ENCODE measurements around the gene TRO. TPM values are rescaled to one million over a fixed set of nuclear protein-coding genes. Genes with fewer than 3 reads are reported as not detected.

Gene TRO
- total RNA-seq, 1 donor from 2014 or later, result 17.1 TPM

DNA sequence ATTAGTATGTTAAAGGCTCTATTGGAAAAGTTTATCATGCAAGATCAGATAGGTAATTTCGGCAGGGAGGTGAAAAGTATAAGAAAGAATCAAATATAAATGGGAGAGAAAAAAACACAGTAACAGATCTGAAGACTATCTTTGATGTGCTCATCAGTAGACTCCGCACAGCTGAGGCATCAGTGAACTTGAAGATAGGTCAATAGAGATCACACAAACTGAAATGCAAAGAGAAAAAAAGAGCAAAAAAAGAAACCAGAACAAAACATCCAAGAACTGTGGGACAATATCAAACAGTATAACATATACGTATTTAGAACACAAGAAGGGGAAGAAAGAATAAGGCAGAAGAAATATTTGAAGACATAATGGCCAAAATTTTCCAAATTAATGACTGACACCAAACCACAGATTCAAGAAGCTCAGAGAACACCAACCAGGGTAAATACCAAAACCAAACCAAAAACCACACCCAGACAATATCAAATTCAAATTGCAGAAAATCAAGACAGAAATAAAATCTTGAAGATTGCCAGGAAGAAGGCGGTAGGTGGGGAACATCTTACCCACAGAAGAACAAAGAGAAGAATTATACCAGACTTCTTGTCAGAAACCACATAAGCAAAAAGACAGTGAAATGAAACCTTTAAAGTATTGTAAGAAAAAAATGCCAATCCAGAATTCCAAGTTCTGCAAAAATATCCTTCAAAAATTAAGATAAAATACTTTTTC lies 44.3 kb downstream of the TRO start:
- no peaks in the 10 kb centered on the region for H3K36me3 ChIP-seq (ENCODE audit: control insufficient read depth, insufficient read depth, low read length)

DNA sequence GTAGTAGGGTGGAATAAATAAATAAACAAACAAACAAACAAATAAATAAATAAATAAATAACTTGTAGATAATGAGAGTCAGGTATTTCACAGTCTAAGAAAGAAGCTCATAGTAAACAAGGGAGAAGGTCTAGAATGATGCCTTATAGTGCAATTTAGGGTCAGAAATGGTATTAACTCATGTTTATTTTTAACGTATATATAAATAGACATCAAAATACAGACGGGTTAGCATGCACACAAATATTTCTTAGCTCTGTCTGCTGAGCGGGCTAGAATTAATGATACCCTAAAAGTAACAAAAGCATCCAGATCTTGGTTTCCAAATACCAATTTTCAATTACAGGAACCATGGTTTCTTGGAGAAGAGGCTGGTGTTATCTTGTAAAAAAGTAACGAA lies 56.8 kb downstream of the TRO start:
- DNase-seq (ENCODE audit: low read depth), result no peak
- Histone ChIP-seq H3K36me3 (ENCODE audit: control insufficient read depth, insufficient read depth, low read length) (no peaks in the 10 kb centered on the region), H3K4me3 (ENCODE audit: low read depth, low read length) (no peak overlapping the region), H3K27me3 (ENCODE audit: control insufficient read depth, insufficient read depth, low read length) (no peaks in the 10 kb centered on the region)
- TF ChIP-seq, protein P1, sequence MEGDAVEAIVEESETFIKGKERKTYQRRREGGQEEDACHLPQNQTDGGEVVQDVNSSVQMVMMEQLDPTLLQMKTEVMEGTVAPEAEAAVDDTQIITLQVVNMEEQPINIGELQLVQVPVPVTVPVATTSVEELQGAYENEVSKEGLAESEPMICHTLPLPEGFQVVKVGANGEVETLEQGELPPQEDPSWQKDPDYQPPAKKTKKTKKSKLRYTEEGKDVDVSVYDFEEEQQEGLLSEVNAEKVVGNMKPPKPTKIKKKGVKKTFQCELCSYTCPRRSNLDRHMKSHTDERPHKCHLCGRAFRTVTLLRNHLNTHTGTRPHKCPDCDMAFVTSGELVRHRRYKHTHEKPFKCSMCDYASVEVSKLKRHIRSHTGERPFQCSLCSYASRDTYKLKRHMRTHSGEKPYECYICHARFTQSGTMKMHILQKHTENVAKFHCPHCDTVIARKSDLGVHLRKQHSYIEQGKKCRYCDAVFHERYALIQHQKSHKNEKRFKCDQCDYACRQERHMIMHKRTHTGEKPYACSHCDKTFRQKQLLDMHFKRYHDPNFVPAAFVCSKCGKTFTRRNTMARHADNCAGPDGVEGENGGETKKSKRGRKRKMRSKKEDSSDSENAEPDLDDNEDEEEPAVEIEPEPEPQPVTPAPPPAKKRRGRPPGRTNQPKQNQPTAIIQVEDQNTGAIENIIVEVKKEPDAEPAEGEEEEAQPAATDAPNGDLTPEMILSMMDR (IDR thresholded peaks at IDR 0.05; ENCODE audit: insufficient read depth, low read length, poor library complexity, severe bottlenecking), result no peak

More for the DNA sequence above, 44.3 kb downstream of the TRO start:
- Histone ChIP-seq H3K27me3 (ENCODE audit: control insufficient read depth, insufficient read depth, low read length) (no peaks in the 10 kb centered on the region), H3K4me3 (ENCODE audit: low read depth, low read length) (no peak overlapping the region)
- DNase-seq (ENCODE audit: low read depth), result no peak
- TF ChIP-seq, protein P1 (IDR thresholded peaks at IDR 0.05; ENCODE audit: insufficient read depth, low read length, poor library complexity, severe bottlenecking), result no peak

DNA sequence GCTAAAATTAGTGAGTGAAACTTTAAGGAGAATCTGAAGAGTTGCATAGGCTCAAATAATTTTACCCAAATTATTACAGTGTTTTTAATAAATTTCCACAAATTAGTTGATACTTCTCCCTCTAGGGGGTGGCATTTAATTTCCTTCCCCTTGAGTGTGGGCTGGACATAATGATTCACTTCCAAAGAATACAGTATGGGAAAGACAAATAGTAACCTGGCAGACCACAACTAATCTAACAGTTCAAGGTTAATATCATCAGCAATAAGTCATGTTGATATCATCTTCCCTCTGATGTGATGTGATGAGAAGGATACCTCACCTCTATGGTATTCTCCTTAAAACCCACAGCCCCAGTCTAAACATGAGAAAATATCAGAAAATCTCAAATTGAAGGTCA lies 57.8 kb downstream of the TRO start:
- TF ChIP-seq, protein P1 (IDR thresholded peaks at IDR 0.05; ENCODE audit: insufficient read depth, low read length, poor library complexity, severe bottlenecking), result no peak
- no peaks in the 10 kb centered on the region for H3K27me3 ChIP-seq (ENCODE audit: control insufficient read depth, insufficient read depth, low read length)
- no peak overlapping the region for H3K4me3 ChIP-seq (ENCODE audit: low read depth, low read length)
- H3K36me3 ChIP-seq (ENCODE audit: control insufficient read depth, insufficient read depth, low read length), result no peaks in the 10 kb centered on the region
- DNase-seq (ENCODE audit: low read depth), result no peak

DNA sequence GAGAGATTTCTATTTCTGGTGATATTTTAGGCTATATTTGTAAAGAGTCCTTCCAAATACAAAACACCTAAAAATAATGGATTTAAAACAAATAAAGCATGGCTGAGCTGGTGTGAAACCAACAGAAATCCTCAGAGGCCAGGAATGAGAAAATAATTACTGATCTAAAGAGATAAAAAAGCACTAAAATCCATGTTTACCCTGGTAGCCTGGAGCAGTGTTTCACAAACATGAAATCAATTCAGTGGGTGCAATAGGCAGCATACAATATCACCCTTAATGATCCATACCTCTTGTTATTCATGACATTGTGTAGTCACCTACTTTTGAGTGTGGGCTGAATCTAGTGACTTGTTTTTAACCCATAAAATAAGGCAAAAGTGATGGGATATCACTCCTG lies 58.8 kb downstream of the TRO start:
- Histone ChIP-seq H3K36me3 (ENCODE audit: control insufficient read depth, insufficient read depth, low read length) (no peaks in the 10 kb centered on the region), H3K4me3 (ENCODE audit: low read depth, low read length) (no peak overlapping the region), H3K27me3 (ENCODE audit: control insufficient read depth, insufficient read depth, low read length) (no peaks in the 10 kb centered on the region)
- no peak for DNase-seq (ENCODE audit: low read depth)
- TF ChIP-seq, protein P1 (IDR thresholded peaks at IDR 0.05; ENCODE audit: insufficient read depth, low read length, poor library complexity, severe bottlenecking), result no peak

DNA sequence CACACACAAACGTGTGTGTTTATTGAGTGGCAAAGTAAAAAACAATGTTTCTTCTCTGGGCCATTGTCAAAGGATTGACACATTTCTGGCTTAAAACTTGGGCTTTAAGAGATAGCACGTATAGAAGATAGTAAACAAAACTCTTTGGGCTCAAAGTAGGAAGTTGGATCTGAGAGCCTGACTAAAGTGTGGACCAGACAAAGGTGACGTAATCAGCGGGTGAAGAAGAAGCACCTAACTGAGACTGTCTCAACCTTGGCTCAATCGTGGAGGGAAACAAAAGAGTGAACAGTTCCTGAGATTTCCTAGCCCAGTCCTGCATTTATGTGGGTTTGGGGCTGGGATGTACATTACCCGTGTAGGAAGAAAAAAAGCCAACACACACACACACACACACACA lies 59.7 kb downstream of the TRO start:
- no peak overlapping the region for H3K4me3 ChIP-seq (ENCODE audit: low read depth, low read length)
- DNase-seq (ENCODE audit: low read depth), result no peak
- H3K27me3 ChIP-seq (ENCODE audit: control insufficient read depth, insufficient read depth, low read length), result no peaks in the 10 kb centered on the region
- TF ChIP-seq, protein P1 (IDR thresholded peaks at IDR 0.05; ENCODE audit: insufficient read depth, low read length, poor library complexity, severe bottlenecking), result no peak
- no peaks in the 10 kb centered on the region for H3K36me3 ChIP-seq (ENCODE audit: control insufficient read depth, insufficient read depth, low read length)

Other genes starting within 250 kb of the TRO start
- gene ITIH6, start 122.6 kb upstream of the TRO start, total RNA-seq, result not detected in 2 replicates
- 195 and 200 TPM in 2 replicates for gene MAGED2, start 113.1 kb upstream of the TRO start, total RNA-seq
- 0.14 TPM in 1 of 2 replicates, not detected in the other for gene PFKFB1, start 73.4 kb downstream of the TRO start, total RNA-seq
- gene APEX2, start 79.5 kb downstream of the TRO start, total RNA-seq, result 13.8 and 15.1 TPM in 2 replicates
- gene ALAS2, start 110.2 kb downstream of the TRO start, total RNA-seq, result not detected in 2 replicates
- not detected in 2 replicates for gene PAGE2B, start 154.2 kb downstream of the TRO start, total RNA-seq
- gene PAGE2, start 168.2 kb downstream of the TRO start, total RNA-seq, result not detected in 2 replicates